HCT116 (cell line): ENCODE data around the gene ATP11B. TPM values are rescaled to one million over a fixed set of nuclear protein-coding genes. Genes with fewer than 3 reads are reported as not detected.

Experiments
- ATAC-seq: fragments of 200-7000 bp; cut with Tn5 transposase; 2 replicates; pipeline ENCODE4 v1.9.1; 2020; ENCODE audit warnings: mild to moderate bottlenecking, moderate library complexity
- BruUV-seq: library from RNA; stranded (reverse); fragments of 400-500 nt; replicated peaks from 2 replicates; lab custom pipeline; 2021; lab: Mats Ljungman, UMichigan
- CTCF ChIA-PET: fragments of 300-600 bp; sonication (Branson Sonifier 250); formaldehyde crosslinking; loops from one replicate; lab custom pipeline; 2021; ENCODE audit warnings: antibody characterized with exemption; lab: Charles Lee
- POLR2A ChIA-PET: fragments of 300-600, 350-600 bp; sonication (Branson Sonifier 250); formaldehyde crosslinking; loops from one replicate; lab custom pipeline; 2021; ENCODE audit warnings: antibody characterized with exemption; lab: Charles Lee
- RAD21 ChIA-PET, 2 experiments: fragments of 300-600 bp; sonication (Branson Sonifier 250); formaldehyde crosslinking; loops; one replicate each; lab custom pipeline; 2023; ENCODE audit warnings: low total read pairs in 2 of 2; ENCODE audit not compliant: uncharacterized antibody in 2 of 2, unreplicated experiment in 2 of 2, low non-redundant PET in 1 of 2; lab: Charles Lee
- DNase-seq: peaks from one replicate; pipeline ENCODE4 v3.0.0-alpha.2; 2010; ENCODE audit warnings: low read depth, low spot score
- H2AFZ ChIP-seq: fragments of 200-600 bp; shearing (Covaris generic), sonication (generic); 2 replicates; pipeline ENCODE4 v1.6.1; 2017; ENCODE audit warnings: low read depth, mixed run types, mixed read lengths, antibody characterized with exemption, low read length; ENCODE audit not compliant: poor library complexity, severe bottlenecking
- H3K27ac ChIP-seq: 2 replicates; pipeline ENCODE4 v1.5.1; 2012; ENCODE audit warnings: low read depth, low read length
- H3K27me3 ChIP-seq: fragments of 200-600 bp; sonication (generic); 2 replicates; pipeline ENCODE4 v1.6.1; 2016; ENCODE audit warnings: mixed run types, low read length, mixed read lengths; ENCODE audit not compliant: insufficient read depth
- H3K36me3 ChIP-seq, 2 experiments: fragments of 200-500 bp in 1 of 2; fragments of 200-600 bp in 1 of 2; sonication (Bioruptor generic) in 1 of 2; sonication (generic) in 1 of 2; 2 replicates each; pipeline versions ENCODE4 v1.5.1 to v1.6.1; 2014 to 2016; ENCODE audit warnings: low read length in 2 of 2, inconsistent platforms in 1 of 2, mixed read lengths in 1 of 2, mixed run types in 1 of 2; ENCODE audit not compliant: insufficient read depth in 2 of 2, control insufficient read depth in 1 of 2
- H3K4me1 ChIP-seq, 2 experiments: fragments of 200-600 bp in 1 of 2; sonication (generic) in 1 of 2; 2 replicates each; pipeline versions ENCODE4 v1.5.1 to v1.6.1; 2012 to 2017; ENCODE audit warnings: low read length in 2 of 2, inconsistent platforms in 1 of 2, mild to moderate bottlenecking in 1 of 2, mixed read lengths in 1 of 2, mixed run types in 1 of 2, moderate library complexity in 1 of 2; ENCODE audit not compliant: insufficient read depth in 2 of 2, control insufficient read depth in 1 of 2
- H3K4me2 ChIP-seq: fragments of 200-600 bp; sonication (generic); 2 replicates; pipeline ENCODE4 v1.6.1; 2017; ENCODE audit warnings: mixed run types, low read length, mixed read lengths
- H3K4me3 ChIP-seq, 2 experiments: fragments of 200-600 bp in 1 of 2; sonication (generic) in 1 of 2; replicated peaks in 1 of 2; 2 replicates each; pipeline ENCODE4 v1.5.1; 2011 to 2016; ENCODE audit warnings: low read length in 2 of 2, control low read depth in 1 of 2, low read depth in 1 of 2, mild to moderate bottlenecking in 1 of 2, mixed read lengths in 1 of 2, mixed run types in 1 of 2
- H3K79me2 ChIP-seq: fragments of 200-600 bp; sonication (generic); 2 replicates; pipeline ENCODE4 v1.6.1; 2017; ENCODE audit warnings: mild to moderate bottlenecking, mixed run types, low read length, moderate library complexity, mixed read lengths; ENCODE audit not compliant: insufficient read depth
- H3K9ac ChIP-seq: fragments of 200-600 bp; sonication (generic); 2 replicates; pipeline ENCODE4 v1.6.1; 2016; ENCODE audit warnings: low read length, mixed read lengths
- H3K9me2 ChIP-seq: fragments of 200-600 bp; sonication (generic), shearing (Covaris generic); 2 replicates; pipeline ENCODE4 v1.6.1; 2017; ENCODE audit warnings: mixed run types, mild to moderate bottlenecking, moderate library complexity; ENCODE audit not compliant: insufficient read depth
- H3K9me3 ChIP-seq, 2 experiments: fragments of 200-500 bp in 1 of 2; fragments of 200-600 bp in 1 of 2; sonication (Bioruptor generic) in 1 of 2; sonication (generic) in 1 of 2; 2 replicates each; pipeline ENCODE4 v1.6.1; 2014 to 2017; ENCODE audit warnings: low read length in 2 of 2, mixed read lengths in 2 of 2, inconsistent platforms in 1 of 2, low read depth in 1 of 2, mild to moderate bottlenecking in 1 of 2, mixed run types in 1 of 2, moderate library complexity in 1 of 2; ENCODE audit not compliant: control insufficient read depth in 1 of 2, insufficient read depth in 1 of 2
- H4K20me1 ChIP-seq: fragments of 200-600 bp; sonication (generic), shearing (Covaris generic); 2 replicates; pipeline ENCODE4 v1.6.1; 2017; ENCODE audit warnings: mixed run types, mild to moderate bottlenecking, moderate library complexity; ENCODE audit not compliant: insufficient read depth
- CBX3 ChIP-seq: IDR thresholded peaks from 2 replicates; pipeline ENCODE4 v1.6.1; 2012; ENCODE audit warnings: low read depth
- CEBPB ChIP-seq: IDR thresholded peaks from 2 replicates; pipeline ENCODE4 v1.6.1; 2012; ENCODE audit warnings: low read depth
- EGR1 ChIP-seq: IDR thresholded peaks from 2 replicates; pipeline ENCODE4 v1.6.1; 2012; ENCODE audit warnings: low read depth
- ELF1 ChIP-seq: IDR thresholded peaks from 2 replicates; pipeline ENCODE4 v1.6.1; 2012; ENCODE audit warnings: low read depth, borderline replicate concordance
- EZH2phosphoT487 ChIP-seq: fragments of 200-600 bp; IDR thresholded peaks from 2 replicates; pipeline ENCODE4 v1.6.1; 2018; ENCODE audit warnings: antibody characterized with exemption, borderline replicate concordance
- JUND ChIP-seq: IDR thresholded peaks from 2 replicates; pipeline ENCODE4 v1.6.1; 2012
- POLR2A ChIP-seq: IDR thresholded peaks from 2 replicates; pipeline ENCODE4 v1.7.0; 2011; ENCODE audit warnings: borderline replicate concordance; ENCODE audit not compliant: insufficient read depth, insufficient read length; ENCODE audit errors: extremely low read depth
- POLR2AphosphoS5 ChIP-seq: IDR thresholded peaks from 2 replicates; pipeline ENCODE4 v1.6.1; 2011; ENCODE audit warnings: mild to moderate bottlenecking, low read depth, low read length, moderate library complexity
- SIN3A ChIP-seq: IDR thresholded peaks from 2 replicates; pipeline ENCODE4 v1.6.1; 2012; ENCODE audit warnings: low read depth
- SP1 ChIP-seq: IDR thresholded peaks from 2 replicates; pipeline ENCODE4 v1.6.1; 2012; ENCODE audit warnings: low read depth
- SRF ChIP-seq: IDR thresholded peaks from 2 replicates; pipeline ENCODE4 v1.6.1; 2012; ENCODE audit warnings: low read depth
- YY1 ChIP-seq: IDR thresholded peaks from 2 replicates; pipeline ENCODE4 v1.6.1; 2011; ENCODE audit warnings: low read length, low read depth, moderate library complexity, mild to moderate bottlenecking; ENCODE audit not compliant: insufficient replicate concordance; ENCODE audit errors: extremely low read depth
- ZFX ChIP-seq: fragments of 450-650 bp; IDR thresholded peaks from 2 replicates; pipeline ENCODE4 v1.6.1; 2017
- ZNF274 ChIP-seq: fragments of 200-500 bp; sonication (Bioruptor generic); IDR thresholded peaks from 2 replicates; pipeline ENCODE4 v1.6.1; 2014; ENCODE audit warnings: mild to moderate bottlenecking, low read depth, low read length, inconsistent platforms
- intact Hi-C: fragments of 100-400 bp; cut with micrococcal nuclease; formaldehyde crosslinking; loops from 2 replicates; pipeline ENCODE4 v1.10.0; 2022
- total RNA-seq: library from RNA; stranded (reverse); gene quantifications from one replicate; pipeline ENCODE4 v1.2.1, GENCODE V29; 2021; ENCODE audit not compliant: unreplicated experiment
- TF ChIP-seq, protein P1 (sequence below), 3 experiments: fragments of 200-600 bp in 1 of 3; sonication (generic) in 1 of 3; IDR thresholded peaks in 2 of 3; conservative IDR thresholded peaks in 1 of 3; 2 replicates each; pipeline ENCODE4 v1.5.1; 2012 to 2017; ENCODE audit warnings: low read depth in 2 of 3, low read length in 2 of 3, antibody characterized with exemption in 1 of 3, borderline replicate concordance in 1 of 3, control low read depth in 1 of 3, mild to moderate bottlenecking in 1 of 3, mixed read lengths in 1 of 3, mixed run types in 1 of 3, moderate library complexity in 1 of 3; ENCODE audit not compliant: insufficient read depth in 1 of 3
- TF ChIP-seq, protein P2 (sequence below): IDR thresholded peaks from 2 replicates; pipeline ENCODE4 v1.6.1; 2011; ENCODE audit warnings: mild to moderate bottlenecking, low read length, moderate library complexity; ENCODE audit not compliant: insufficient replicate concordance; ENCODE audit errors: extremely low read depth
- TF ChIP-seq, protein P3 (sequence below): IDR thresholded peaks from 2 replicates; pipeline ENCODE4 v1.6.1; 2012
- TF ChIP-seq, protein P4 (sequence below): IDR thresholded peaks from 2 replicates; pipeline ENCODE4 v1.6.1; 2012
- TF ChIP-seq, protein P5 (sequence below): IDR thresholded peaks from 2 replicates; pipeline ENCODE4 v1.6.1; 2012; ENCODE audit warnings: low read depth

Gene ATP11B
- total RNA-seq, 1 experiment from 2014 or later: 53.0 TPM

DNA sequence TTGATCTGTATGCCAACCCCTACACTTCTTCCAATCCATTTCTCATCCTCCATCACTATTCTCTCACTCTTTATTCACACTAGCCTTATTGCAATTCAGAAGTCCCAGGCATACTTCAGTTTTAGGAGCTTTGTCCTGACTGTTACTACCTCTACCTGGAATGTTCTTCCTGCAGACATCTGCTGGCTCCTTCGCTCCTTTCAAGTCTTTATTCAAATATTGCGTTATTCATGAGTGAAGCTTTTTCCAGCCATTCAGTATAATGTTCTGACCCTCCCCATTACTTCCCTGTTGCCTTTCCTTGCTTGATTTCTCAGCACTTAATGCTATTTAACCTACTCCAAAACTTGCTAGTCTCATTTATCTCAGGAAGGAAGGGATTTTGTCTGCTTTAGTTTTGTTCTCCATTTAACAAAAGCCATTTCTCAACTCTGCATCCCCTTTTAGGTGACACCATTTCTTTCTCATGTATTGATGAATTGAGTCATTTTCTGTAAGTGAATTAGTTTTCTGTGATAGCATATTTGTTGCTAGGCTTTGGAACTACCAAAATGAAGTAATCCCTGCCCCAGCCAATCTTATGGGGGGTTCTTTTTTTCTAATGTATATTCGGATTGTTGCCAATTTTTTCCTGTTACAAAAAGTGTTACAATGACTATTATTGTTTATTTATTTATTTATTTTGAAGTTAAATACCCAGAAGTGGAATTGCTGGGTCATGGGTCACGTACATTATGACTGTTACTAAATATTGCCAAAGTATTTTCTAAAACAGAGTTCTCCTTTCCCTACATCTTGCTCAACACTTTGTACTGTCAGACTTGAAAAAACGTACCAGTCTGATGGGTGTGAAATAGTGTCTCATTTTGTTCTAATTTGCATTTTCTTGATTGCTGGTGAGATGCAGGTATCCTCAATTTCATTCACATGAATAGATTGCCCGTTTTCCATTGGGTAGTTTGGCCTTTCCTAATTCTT is 9.4 kb downstream of the ATP11B start:
- RAD21 ChIA-PET: no interaction called here
- ATAC-seq: no peak
- no peak overlapping the region for H3K27ac ChIP-seq
- CTCF ChIA-PET: no interaction called here
- TF ChIP-seq SP1 (no peak), CEBPB (no peak), CBX3 (no peak), EGR1 (no peak), ZFX (no peak), JUND (no peak), SRF (no peak), EZH2phosphoT487 (no peak), ZNF274 (no peak), POLR2A (no peak), YY1 (no peak), ELF1 (no peak), SIN3A (no peak), POLR2AphosphoS5 (no peak)
- TF ChIP-seq, protein P1, sequence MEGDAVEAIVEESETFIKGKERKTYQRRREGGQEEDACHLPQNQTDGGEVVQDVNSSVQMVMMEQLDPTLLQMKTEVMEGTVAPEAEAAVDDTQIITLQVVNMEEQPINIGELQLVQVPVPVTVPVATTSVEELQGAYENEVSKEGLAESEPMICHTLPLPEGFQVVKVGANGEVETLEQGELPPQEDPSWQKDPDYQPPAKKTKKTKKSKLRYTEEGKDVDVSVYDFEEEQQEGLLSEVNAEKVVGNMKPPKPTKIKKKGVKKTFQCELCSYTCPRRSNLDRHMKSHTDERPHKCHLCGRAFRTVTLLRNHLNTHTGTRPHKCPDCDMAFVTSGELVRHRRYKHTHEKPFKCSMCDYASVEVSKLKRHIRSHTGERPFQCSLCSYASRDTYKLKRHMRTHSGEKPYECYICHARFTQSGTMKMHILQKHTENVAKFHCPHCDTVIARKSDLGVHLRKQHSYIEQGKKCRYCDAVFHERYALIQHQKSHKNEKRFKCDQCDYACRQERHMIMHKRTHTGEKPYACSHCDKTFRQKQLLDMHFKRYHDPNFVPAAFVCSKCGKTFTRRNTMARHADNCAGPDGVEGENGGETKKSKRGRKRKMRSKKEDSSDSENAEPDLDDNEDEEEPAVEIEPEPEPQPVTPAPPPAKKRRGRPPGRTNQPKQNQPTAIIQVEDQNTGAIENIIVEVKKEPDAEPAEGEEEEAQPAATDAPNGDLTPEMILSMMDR (IDR thresholded peaks at IDR 0.05 in 2 of 3, conservative IDR thresholded peaks at IDR 0.05 in 1 of 3; ENCODE audit: borderline replicate concordance in 1 of 3, insufficient read depth in 1 of 3, low read depth in 2 of 3, low read length in 2 of 3): no peak
- TF ChIP-seq, protein P2, sequence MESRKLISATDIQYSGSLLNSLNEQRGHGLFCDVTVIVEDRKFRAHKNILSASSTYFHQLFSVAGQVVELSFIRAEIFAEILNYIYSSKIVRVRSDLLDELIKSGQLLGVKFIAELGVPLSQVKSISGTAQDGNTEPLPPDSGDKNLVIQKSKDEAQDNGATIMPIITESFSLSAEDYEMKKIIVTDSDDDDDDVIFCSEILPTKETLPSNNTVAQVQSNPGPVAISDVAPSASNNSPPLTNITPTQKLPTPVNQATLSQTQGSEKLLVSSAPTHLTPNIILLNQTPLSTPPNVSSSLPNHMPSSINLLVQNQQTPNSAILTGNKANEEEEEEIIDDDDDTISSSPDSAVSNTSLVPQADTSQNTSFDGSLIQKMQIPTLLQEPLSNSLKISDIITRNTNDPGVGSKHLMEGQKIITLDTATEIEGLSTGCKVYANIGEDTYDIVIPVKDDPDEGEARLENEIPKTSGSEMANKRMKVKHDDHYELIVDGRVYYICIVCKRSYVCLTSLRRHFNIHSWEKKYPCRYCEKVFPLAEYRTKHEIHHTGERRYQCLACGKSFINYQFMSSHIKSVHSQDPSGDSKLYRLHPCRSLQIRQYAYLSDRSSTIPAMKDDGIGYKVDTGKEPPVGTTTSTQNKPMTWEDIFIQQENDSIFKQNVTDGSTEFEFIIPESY: no peak
- TF ChIP-seq, protein P3, sequence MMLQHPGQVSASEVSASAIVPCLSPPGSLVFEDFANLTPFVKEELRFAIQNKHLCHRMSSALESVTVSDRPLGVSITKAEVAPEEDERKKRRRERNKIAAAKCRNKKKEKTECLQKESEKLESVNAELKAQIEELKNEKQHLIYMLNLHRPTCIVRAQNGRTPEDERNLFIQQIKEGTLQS: no peak
- TF ChIP-seq, protein P4, sequence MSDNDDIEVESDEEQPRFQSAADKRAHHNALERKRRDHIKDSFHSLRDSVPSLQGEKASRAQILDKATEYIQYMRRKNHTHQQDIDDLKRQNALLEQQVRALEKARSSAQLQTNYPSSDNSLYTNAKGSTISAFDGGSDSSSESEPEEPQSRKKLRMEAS: no peak
- TF ChIP-seq, protein P5, sequence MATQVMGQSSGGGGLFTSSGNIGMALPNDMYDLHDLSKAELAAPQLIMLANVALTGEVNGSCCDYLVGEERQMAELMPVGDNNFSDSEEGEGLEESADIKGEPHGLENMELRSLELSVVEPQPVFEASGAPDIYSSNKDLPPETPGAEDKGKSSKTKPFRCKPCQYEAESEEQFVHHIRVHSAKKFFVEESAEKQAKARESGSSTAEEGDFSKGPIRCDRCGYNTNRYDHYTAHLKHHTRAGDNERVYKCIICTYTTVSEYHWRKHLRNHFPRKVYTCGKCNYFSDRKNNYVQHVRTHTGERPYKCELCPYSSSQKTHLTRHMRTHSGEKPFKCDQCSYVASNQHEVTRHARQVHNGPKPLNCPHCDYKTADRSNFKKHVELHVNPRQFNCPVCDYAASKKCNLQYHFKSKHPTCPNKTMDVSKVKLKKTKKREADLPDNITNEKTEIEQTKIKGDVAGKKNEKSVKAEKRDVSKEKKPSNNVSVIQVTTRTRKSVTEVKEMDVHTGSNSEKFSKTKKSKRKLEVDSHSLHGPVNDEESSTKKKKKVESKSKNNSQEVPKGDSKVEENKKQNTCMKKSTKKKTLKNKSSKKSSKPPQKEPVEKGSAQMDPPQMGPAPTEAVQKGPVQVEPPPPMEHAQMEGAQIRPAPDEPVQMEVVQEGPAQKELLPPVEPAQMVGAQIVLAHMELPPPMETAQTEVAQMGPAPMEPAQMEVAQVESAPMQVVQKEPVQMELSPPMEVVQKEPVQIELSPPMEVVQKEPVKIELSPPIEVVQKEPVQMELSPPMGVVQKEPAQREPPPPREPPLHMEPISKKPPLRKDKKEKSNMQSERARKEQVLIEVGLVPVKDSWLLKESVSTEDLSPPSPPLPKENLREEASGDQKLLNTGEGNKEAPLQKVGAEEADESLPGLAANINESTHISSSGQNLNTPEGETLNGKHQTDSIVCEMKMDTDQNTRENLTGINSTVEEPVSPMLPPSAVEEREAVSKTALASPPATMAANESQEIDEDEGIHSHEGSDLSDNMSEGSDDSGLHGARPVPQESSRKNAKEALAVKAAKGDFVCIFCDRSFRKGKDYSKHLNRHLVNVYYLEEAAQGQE: no peak
- DNase-seq: no peak
- POLR2A ChIA-PET: no interaction called here
- peaks cover 70% of the 10 kb centered on the region for H3K79me2 ChIP-seq
- no peaks in the 10 kb centered on the region for H3K27me3 ChIP-seq
- H2AFZ ChIP-seq: no peak overlapping the region
- intact Hi-C loops: no loop called here
- no peak overlapping the region for H3K4me2 ChIP-seq
- no peaks in the 10 kb centered on the region for H3K4me1 ChIP-seq
- no peaks in the 10 kb centered on the region for H3K36me3 ChIP-seq
- no peaks in the 10 kb centered on the region for H3K9me2 ChIP-seq
- H4K20me1 ChIP-seq: no peaks in the 10 kb centered on the region
- H3K9me3 ChIP-seq: no peaks in the 10 kb centered on the region
- BruUV-seq: no TSS peak
- H3K4me3 ChIP-seq: no peak overlapping the region
- no peak overlapping the region for H3K9ac ChIP-seq
